ENCODE data around the gene COL18A1. TPM values are rescaled to one million over a fixed set of nuclear protein-coding genes. Genes with fewer than 3 reads are reported as not detected.
A peak's percentile ranks its signal among the peaks of the same experiment; 100 is the strongest.

COL18A1 gene
- total and polyA plus RNA-seq, 9 of the 15 experiments (the other 6 are each of a cell fraction or from before 2014, with no cell fraction given), result 0.14 to 16.4 (median 2.0) TPM

GRCh38 chr21:45410865-45411809 lies 6.2 kb downstream of the COL18A1 start (continued):
- TF ChIP-seq HBP1 (CRISPR knock-in tag; IDR thresholded peaks at IDR 0.05), result no peak; the same call in 1 of the 2 replicates
- no peak for TF ChIP-seq FOXP4 (CRISPR knock-in tag; IDR thresholded peaks at IDR 0.05; ENCODE audit: borderline replicate concordance)
- peak; percentile 18; the same call in 1 of the 2 replicates for TF ChIP-seq KHSRP (IDR thresholded peaks at IDR 0.05)
- TF ChIP-seq POLR2H (tag; IDR thresholded peaks at IDR 0.05; ENCODE audit: low read depth), result no peak
- TF ChIP-seq CC2D1A (IDR thresholded peaks at IDR 0.05), result peak; percentile 93; the same call in 1 of the 2 replicates
- TF ChIP-seq MAFF (IDR thresholded peaks at IDR 0.05; ENCODE audit: low read length), result no peak
- no peak for TF ChIP-seq USF2 (CRISPR knock-in tag; IDR thresholded peaks at IDR 0.05)
- peak; percentile 26 for TF ChIP-seq HNRNPLL (IDR thresholded peaks at IDR 0.05; ENCODE audit: low read depth, low read length, poor library complexity, severe bottlenecking)
- TF ChIP-seq CXXC5 (CRISPR knock-in tag; IDR thresholded peaks at IDR 0.05), result peak; percentile 99
- TF ChIP-seq ATF2 (CRISPR knock-in tag; IDR thresholded peaks at IDR 0.05), result no peak
- TF ChIP-seq KDM1A (IDR thresholded peaks at IDR 0.05), result peak; percentile 78 to 89
- peak; percentile 96 for TF ChIP-seq NFIC (IDR thresholded peaks at IDR 0.05)
- peak; percentile 90 for TF ChIP-seq LEF1 (IDR thresholded peaks at IDR 0.05)
- peak; percentile 74; the same call in 1 of the 2 replicates for TF ChIP-seq FOXJ2 (tag; IDR thresholded peaks at IDR 0.05)
- no peak for TF ChIP-seq ZNF212 (CRISPR knock-in tag; IDR thresholded peaks at IDR 0.05)
- TF ChIP-seq E2F4 (CRISPR knock-in tag; IDR thresholded peaks at IDR 0.05; ENCODE audit: low read depth), result no peak
- TF ChIP-seq EZH2 (IDR thresholded peaks at IDR 0.05; ENCODE audit: borderline replicate concordance, low read depth, low read length), result no peak
- TF ChIP-seq ZNF133 (CRISPR knock-in tag; IDR thresholded peaks at IDR 0.05), result no peak
- TF ChIP-seq ZNF445 (CRISPR knock-in tag; IDR thresholded peaks at IDR 0.05; ENCODE audit: low read depth), result no peak
- TF ChIP-seq PHB (CRISPR knock-in tag; IDR thresholded peaks at IDR 0.05), result no peak
- TF ChIP-seq ZZZ3 (IDR thresholded peaks at IDR 0.05), result no peak
